ENCODE measurements around the gene HOXB3. TPM values are rescaled to one million over a fixed set of nuclear protein-coding genes. Genes with fewer than 3 reads are reported as not detected.

HOXB3 gene
- total RNA-seq, 2 donors from 2014 or later: 7.8 to 11.4 TPM

DNA sequence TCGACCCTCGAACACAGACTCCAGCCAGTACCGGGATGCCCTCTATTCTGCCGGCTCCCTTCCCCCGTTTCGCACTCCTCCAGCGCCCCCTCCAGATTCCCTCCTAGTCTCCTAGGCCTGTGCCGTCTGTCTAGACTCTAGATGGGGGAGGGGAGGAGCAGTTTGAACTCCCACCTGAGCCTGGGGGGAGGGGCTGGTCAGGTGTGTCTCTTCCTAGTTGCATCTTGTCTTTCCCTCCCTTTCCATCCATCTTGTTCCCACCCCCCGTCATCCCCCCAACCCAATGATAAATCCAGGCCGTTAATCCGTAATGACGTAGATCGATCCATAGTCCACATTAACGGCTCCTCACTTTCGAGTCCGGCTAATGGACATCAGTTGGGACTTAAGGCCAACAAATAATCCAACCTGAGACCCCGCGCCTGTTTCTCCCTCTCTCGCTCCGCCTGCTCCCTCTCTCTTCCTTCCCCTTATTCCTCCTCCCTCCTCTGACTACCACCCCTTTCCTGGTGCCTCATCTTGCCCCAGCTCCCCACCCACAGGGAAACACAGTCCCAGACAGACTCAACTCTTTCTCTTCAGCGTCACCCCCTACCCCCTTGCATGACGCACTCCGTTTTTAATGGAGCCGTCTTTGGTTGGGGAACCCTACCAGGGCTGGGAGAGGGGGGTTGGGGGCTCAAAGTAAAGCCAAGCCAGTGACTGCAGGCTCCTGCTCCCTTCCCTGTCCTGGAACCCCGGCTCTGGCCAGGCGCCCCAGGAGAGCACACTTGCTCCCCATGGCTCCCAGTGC is 6.9 kb upstream of the HOXB3 start:
- 41% methylated on average over 26 of the region's 26 CpGs for WGBS
- Histone ChIP-seq H3K27me3 (replicated peaks; ENCODE audit: insufficient read depth) (peaks cover 47% of the 10 kb centered on the region), H3K4me3 (no peak overlapping the region), H3K36me3 (no peaks in the 10 kb centered on the region), H3K27ac (no peak overlapping the region), H3K4me1 (replicated peaks) (no peaks in the 10 kb centered on the region), H3K9me3 (no peaks in the 10 kb centered on the region)
- DNase-seq (ENCODE audit: low spot score): no peak
- intact Hi-C loops (cut with DNase I): no loop called here
- TF ChIP-seq POLR2AphosphoS5 (IDR thresholded peaks at IDR 0.05): no peak
- TF ChIP-seq, protein P1, sequence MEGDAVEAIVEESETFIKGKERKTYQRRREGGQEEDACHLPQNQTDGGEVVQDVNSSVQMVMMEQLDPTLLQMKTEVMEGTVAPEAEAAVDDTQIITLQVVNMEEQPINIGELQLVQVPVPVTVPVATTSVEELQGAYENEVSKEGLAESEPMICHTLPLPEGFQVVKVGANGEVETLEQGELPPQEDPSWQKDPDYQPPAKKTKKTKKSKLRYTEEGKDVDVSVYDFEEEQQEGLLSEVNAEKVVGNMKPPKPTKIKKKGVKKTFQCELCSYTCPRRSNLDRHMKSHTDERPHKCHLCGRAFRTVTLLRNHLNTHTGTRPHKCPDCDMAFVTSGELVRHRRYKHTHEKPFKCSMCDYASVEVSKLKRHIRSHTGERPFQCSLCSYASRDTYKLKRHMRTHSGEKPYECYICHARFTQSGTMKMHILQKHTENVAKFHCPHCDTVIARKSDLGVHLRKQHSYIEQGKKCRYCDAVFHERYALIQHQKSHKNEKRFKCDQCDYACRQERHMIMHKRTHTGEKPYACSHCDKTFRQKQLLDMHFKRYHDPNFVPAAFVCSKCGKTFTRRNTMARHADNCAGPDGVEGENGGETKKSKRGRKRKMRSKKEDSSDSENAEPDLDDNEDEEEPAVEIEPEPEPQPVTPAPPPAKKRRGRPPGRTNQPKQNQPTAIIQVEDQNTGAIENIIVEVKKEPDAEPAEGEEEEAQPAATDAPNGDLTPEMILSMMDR (IDR thresholded peaks at IDR 0.05): no peak
- no peak for TF ChIP-seq POLR2A (IDR thresholded peaks at IDR 0.05)

DNA sequence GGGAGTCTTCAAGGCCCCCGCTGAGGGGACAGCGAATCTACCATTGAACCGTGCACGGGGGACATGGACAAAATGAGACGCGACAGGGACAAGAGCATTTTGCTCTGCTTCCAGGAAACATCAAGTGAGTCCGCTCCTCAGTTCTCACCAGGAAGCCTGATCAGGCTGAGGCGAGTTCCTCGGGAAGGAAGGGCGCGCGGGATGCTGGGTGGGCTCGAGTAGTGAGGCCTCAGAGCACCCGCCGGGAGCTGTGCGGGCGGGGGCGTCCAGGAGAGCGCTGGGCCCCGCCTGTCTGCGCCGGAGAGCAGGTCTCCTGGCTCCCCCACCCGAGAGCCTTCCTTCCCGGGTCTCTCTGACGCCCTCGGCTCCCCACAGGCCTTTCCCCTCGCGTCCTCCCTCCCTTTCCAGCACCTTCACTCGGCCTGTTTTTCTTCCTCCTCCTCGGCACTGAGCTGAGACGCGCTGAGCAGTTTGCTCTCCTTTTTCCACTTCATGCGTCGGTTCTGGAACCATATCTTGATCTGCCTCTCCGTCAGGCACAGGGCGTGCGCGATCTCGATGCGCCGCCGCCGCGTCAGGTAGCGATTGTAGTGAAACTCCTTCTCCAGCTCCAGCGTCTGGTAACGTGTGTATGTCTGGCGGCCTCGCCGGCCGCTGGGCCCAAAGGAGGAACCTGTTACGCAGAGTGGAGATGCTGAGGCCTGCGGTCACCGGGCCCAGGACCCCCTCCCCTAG is 6.1 kb upstream of the HOXB3 start:
- Histone ChIP-seq H3K4me1 (replicated peaks) (no peaks in the 10 kb centered on the region), H3K27me3 (replicated peaks; ENCODE audit: insufficient read depth) (peaks cover 42% of the 10 kb centered on the region), H3K9me3 (no peaks in the 10 kb centered on the region), H3K27ac (no peak overlapping the region), H3K36me3 (no peaks in the 10 kb centered on the region), H3K4me3 (no peak overlapping the region)
- WGBS: 49% methylated on average over 54 of the region's 54 CpGs
- TF ChIP-seq POLR2A (IDR thresholded peaks at IDR 0.05) (no peak), POLR2AphosphoS5 (IDR thresholded peaks at IDR 0.05) (no peak)
- TF ChIP-seq, protein P1 (IDR thresholded peaks at IDR 0.05): no peak
- intact Hi-C loops (cut with DNase I): no loop called here
- no peak for DNase-seq (ENCODE audit: low spot score)

DNA sequence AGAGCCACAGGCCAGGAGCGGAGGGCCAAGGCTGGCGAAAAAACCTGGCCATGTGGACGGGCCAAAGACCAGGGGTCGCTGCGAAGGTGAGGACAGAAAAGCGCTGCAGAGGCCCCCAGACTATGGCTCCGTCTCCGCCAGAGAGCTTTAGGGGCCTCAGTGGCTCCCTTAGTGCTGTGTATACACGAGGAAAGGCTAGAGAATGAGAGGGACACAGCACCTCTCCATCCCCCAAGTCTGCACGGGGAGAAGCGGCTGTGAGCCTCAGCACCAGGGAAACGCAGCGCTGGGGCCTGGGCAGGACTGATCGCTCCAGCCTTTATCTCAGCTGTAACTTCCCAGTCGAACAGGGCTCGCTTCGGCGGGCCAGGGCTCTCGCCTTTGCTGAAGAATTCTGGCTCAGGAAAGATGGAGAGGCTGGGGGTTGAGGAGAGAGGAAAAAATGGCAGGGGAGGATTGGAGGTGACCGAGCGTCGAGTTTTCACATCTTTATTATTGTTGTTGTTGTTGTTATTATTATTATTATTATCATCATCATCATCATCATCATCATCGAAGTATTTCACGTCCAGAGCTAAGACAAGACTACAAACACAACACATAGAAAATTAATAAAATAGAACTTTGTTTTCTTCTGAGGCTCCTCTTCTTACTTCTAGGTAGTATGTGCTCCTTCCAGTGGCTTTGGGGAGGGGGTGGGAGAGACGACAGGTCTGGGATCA is 5.4 kb upstream of the HOXB3 start:
- 67% methylated on average over 25 of the region's 25 CpGs for WGBS
- no peaks in the 10 kb centered on the region for H3K4me1 ChIP-seq (replicated peaks)
- intact Hi-C loops (cut with DNase I): no loop called here
- H3K36me3 ChIP-seq: no peaks in the 10 kb centered on the region
- no peak overlapping the region for H3K4me3 ChIP-seq
- H3K27ac ChIP-seq: no peak overlapping the region
- no peak for DNase-seq (ENCODE audit: low spot score)
- no peak for TF ChIP-seq POLR2A (IDR thresholded peaks at IDR 0.05)
- H3K9me3 ChIP-seq: no peaks in the 10 kb centered on the region
- peaks cover 46% of the 10 kb centered on the region for H3K27me3 ChIP-seq (replicated peaks; ENCODE audit: insufficient read depth)

DNA sequence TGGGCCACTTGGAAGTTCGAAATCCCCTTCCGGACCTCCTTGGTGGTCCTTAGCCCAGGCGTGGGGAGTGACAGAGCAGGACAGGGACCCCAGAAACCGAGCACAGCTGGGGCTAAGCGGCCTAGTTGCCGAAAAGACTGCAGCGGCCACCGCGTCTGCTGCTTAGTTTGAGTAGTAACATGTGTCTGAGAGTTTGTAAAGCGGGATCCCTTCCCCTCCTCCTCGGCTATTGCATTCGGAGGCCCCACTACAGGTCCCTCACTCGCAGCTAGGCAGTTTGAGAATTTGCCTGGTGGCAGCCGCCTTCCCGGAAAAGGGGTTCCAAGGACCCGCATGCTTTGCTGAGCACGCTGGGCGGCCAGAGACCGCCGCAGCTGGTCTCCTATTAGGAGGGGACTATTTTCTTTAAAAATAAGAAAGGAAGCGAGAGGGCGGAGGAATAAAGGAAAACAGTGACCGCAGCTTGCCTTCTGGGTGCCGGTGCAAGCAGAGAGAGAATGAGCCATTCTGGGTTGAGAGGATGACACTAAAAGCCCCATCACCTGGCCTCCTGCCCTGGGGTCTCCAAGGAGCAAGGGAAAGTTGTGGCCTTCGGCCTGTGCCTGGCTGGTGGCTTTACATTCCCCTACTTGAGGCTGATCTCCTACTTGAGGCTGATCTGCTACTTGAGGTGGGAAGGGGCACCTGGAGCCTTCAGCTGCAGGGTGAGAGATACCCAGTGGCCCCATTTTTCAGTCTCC is 4.7 kb upstream of the HOXB3 start:
- no peak overlapping the region for H3K27ac ChIP-seq
- DNase-seq (ENCODE audit: low spot score): no peak
- no peaks in the 10 kb centered on the region for H3K4me1 ChIP-seq (replicated peaks)
- 65% methylated on average over 25 of the region's 25 CpGs for WGBS
- no peak overlapping the region for H3K4me3 ChIP-seq
- peaks cover 44% of the 10 kb centered on the region for H3K27me3 ChIP-seq (replicated peaks; ENCODE audit: insufficient read depth)
- intact Hi-C loops (cut with DNase I): no loop called here
- no peaks in the 10 kb centered on the region for H3K36me3 ChIP-seq
- TF ChIP-seq POLR2A (IDR thresholded peaks at IDR 0.05): no peak
- TF ChIP-seq, protein P1 (IDR thresholded peaks at IDR 0.05): no peak
- TF ChIP-seq POLR2AphosphoS5 (IDR thresholded peaks at IDR 0.05): no peak
- H3K9me3 ChIP-seq: no peaks in the 10 kb centered on the region

Measured in prostate gland (tissue), 2 donors.